Measurements from ENCODE around the gene DDB1.

The DDB1 gene

DNA sequence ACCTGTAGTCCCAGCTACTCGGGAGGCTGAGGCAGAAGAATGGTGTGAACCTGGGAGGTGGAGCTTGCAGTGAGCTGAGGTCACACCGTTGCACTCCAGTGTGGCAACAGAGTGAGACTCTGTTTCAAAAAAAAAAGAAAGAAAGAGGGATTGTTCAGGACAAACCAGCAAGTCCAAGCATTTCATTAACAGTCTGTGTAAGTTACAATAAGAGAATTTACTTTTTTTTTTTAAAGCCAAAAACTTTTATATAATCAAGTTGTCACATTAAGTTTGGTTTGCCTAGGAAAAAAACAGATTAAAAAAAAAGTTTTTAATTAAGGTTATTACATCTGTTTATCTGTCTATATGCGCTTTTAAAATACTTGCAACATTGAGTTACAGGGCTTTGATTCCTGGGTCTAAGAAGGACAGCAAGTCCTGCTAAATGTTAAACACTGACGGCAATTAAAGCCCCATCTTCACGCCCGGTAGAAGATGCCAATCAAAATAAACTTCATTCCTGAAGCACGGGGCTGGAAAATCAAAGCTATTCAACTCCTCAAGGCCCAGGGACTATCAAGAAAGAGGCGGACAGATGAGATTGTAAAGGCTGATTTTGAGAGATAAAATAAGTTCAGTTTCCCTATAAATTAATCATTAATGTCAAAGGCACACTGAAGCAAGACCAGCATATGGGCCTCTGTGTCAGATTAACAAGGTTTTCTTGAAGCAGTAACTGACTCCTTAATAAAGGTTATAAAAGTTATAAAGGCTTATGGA is 39.9 kb upstream of the DDB1 start:
- no peaks in the 10 kb centered on the region for H3K27me3 ChIP-seq

DNA sequence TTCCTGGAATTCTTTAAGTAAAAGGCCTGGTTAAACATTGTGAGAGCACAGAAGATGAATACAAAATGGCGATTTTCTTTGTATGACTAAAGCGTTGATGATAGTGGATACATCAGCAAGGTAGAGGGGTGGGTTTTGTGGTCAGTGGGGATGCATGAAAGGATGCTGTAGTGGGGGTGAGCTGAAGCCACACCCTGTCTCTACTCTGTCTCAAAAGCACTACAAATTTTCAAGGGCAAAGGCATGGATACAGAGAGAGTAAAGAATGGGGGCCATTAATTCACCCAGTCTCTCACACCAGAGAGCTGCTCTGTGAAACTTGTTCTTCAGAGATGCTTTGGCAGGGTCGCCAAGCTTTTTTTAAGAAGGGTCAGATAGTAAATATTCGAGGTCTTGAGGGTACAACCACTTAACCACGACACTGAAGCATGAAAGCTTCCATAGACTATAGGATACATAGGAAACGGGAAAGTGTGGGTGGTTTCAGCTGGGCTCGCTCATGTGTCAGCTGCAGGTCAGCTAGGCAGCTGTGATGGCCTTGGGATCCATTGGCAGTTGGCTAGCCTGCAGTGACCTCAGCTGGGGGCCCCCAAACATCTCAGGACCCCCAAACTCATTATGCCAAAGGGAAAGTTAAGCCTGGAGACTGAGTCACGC is 37.6 kb upstream of the DDB1 start:
- no peaks in the 10 kb centered on the region for H3K9me3 ChIP-seq
- TF ChIP-seq, protein P1, sequence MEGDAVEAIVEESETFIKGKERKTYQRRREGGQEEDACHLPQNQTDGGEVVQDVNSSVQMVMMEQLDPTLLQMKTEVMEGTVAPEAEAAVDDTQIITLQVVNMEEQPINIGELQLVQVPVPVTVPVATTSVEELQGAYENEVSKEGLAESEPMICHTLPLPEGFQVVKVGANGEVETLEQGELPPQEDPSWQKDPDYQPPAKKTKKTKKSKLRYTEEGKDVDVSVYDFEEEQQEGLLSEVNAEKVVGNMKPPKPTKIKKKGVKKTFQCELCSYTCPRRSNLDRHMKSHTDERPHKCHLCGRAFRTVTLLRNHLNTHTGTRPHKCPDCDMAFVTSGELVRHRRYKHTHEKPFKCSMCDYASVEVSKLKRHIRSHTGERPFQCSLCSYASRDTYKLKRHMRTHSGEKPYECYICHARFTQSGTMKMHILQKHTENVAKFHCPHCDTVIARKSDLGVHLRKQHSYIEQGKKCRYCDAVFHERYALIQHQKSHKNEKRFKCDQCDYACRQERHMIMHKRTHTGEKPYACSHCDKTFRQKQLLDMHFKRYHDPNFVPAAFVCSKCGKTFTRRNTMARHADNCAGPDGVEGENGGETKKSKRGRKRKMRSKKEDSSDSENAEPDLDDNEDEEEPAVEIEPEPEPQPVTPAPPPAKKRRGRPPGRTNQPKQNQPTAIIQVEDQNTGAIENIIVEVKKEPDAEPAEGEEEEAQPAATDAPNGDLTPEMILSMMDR (IDR thresholded peaks at IDR 0.05) = no peak
- no peak overlapping the region for H3K27ac ChIP-seq
- H3K36me3 ChIP-seq = peaks cover 47% of the 10 kb centered on the region
- no peaks in the 10 kb centered on the region for H3K4me1 ChIP-seq (ENCODE audit: control insufficient read depth in 1 of 2, insufficient read depth in 1 of 2, low read depth in 1 of 2, low read length in 1 of 2)
- H3K4me3 ChIP-seq (ENCODE audit: low read depth in 1 of 2, low read length in 1 of 2) = no peak overlapping the region
- no peaks in the 10 kb centered on the region for H3K27me3 ChIP-seq

More for the DNA sequence above, 39.9 kb upstream of the DDB1 start:
- no peaks in the 10 kb centered on the region for H3K9me3 ChIP-seq
- TF ChIP-seq, protein P1 (IDR thresholded peaks at IDR 0.05) = no peak
- no peaks in the 10 kb centered on the region for H3K4me1 ChIP-seq (ENCODE audit: control insufficient read depth in 1 of 2, insufficient read depth in 1 of 2, low read depth in 1 of 2, low read length in 1 of 2)
- peaks cover 27% of the 10 kb centered on the region for H3K36me3 ChIP-seq
- H3K27ac ChIP-seq = no peak overlapping the region
- H3K4me3 ChIP-seq (ENCODE audit: low read depth in 1 of 2, low read length in 1 of 2) = no peak overlapping the region

DNA sequence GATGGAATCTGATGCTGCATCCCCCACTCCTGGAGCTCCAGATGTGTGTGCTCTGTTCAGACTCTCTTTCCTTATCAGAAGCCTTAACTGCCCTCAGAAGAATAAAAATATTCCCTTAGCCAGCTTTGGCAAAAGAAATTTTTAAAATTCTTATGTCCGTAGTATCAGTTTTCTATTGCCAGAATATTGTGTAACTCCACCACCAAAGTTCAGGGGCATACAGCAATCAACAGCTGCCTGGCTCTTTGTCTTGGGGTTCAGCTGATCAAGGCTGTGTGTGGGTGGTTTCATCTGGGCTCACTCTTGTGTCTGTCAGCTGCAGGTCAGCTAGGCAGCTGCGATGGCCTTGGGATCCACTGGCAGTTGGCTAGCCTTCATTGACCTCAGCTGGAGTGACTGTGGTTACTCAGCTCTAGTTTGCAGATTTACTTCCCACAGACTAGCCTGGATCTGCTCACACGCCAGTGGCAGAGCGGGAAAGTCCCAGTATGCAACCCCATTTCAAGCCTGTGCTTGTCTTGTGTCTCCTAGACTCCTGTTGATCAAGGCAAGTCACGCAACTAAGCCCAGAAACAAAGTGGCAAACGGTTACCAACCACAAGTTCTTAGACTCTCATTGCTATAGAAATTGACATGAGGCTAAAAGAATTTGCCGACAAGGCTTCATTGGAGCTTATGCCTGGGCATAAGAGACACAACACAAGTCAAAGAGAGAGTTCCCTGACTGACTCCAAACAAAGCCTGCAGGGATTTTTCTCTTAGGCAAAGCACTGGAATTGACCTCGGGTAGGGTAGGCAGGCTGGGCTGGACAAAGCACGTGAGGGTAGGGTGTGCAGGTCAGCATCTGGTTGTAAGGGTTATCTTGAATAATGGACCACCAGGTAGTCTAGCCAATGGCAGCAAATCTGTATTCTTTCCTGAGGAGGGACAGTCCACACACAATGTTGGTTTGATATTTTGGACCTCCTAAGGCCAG is 36.8 kb upstream of the DDB1 start:
- H3K27me3 ChIP-seq = no peaks in the 10 kb centered on the region
- H3K4me3 ChIP-seq (ENCODE audit: low read depth in 1 of 2, low read length in 1 of 2) = no peak overlapping the region
- H3K4me1 ChIP-seq (ENCODE audit: control insufficient read depth in 1 of 2, insufficient read depth in 1 of 2, low read depth in 1 of 2, low read length in 1 of 2) = no peaks in the 10 kb centered on the region
- no peaks in the 10 kb centered on the region for H3K9me3 ChIP-seq
- TF ChIP-seq, protein P1 (IDR thresholded peaks at IDR 0.05) = no peak
- peaks cover 52% of the 10 kb centered on the region for H3K36me3 ChIP-seq
- no peak overlapping the region for H3K27ac ChIP-seq

DNA sequence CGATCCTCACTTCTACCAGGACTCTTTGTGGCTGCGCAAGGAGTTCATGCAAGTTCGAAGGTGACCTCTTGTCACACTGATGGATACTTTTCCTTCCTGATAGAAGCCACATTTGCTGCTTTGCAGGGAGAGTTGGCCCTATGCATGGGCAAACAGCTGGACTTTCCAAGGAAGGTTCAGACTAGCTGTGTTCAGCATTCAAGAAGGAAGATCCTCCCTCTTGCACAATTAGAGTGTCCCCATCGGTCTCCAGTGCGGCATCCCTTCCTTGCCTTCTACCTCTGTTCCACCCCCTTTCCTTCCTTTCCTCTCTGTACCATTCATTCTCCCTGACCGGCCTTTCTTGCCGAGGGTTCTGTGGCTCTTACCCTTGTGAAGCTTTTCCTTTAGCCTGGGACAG is 35.7 kb upstream of the DDB1 start:
- Histone ChIP-seq H3K9me3 (no peaks in the 10 kb centered on the region), H3K27ac (no peak overlapping the region), H3K4me1 (ENCODE audit: control insufficient read depth in 1 of 2, insufficient read depth in 1 of 2, low read depth in 1 of 2, low read length in 1 of 2) (peaks cover 0 to 2% of the 10 kb centered on the region in 2 experiments), H3K27me3 (no peaks in the 10 kb centered on the region), H3K36me3 (peaks cover 57% of the 10 kb centered on the region), H3K4me3 (ENCODE audit: low read depth in 1 of 2, low read length in 1 of 2) (no peak overlapping the region)
- TF ChIP-seq, protein P1 (IDR thresholded peaks at IDR 0.05) = no peak

DNA sequence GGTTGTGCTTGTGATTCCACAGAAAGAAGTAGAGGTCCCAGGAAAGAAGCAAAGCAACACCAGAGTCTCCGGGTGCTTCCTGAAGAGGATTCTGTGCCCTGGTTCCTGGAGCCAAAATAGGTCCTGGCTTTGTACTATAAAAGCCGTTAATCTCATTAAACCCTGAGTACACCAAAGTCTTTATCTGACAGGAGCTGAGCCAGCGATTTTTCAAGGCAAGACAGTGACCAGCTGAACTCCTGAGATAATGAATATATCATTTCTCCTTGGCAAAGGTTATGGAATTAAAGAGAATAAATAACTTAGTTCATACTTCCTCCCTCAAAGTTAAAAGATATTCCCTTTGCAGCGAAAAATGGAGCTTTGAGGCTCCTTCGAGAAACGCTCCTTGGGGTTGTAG is 34.5 kb upstream of the DDB1 start:
- Histone ChIP-seq H3K9me3 (no peaks in the 10 kb centered on the region), H3K4me3 (ENCODE audit: low read depth in 1 of 2, low read length in 1 of 2) (no peak overlapping the region), H3K27ac (no peak overlapping the region), H3K27me3 (no peaks in the 10 kb centered on the region), H3K4me1 (ENCODE audit: control insufficient read depth in 1 of 2, insufficient read depth in 1 of 2, low read depth in 1 of 2, low read length in 1 of 2) (peaks cover 10 to 14% of the 10 kb centered on the region in 2 experiments), H3K36me3 (peaks cover 57% of the 10 kb centered on the region)
- TF ChIP-seq, protein P1 (IDR thresholded peaks at IDR 0.05) = no peak
